DMS114 treated with DMSO at 0.1 percent for 48 hours (cell line): ENCODE results near the gene PDGFA.

Experiments
- DNase-seq: peaks from one replicate; lab custom pipeline; 2025; ENCODE audit not compliant: unreplicated experiment; lab: John Stamatoyannopoulos, UW

The PDGFA gene

GRCh38 chr7:475425-475728 lies 44.3 kb downstream of the PDGFA start:
- no peak for DNase-seq

- DNase-seq = no peak
Measured at GRCh38 chr7:474605-475424, 44.8 kb downstream of the PDGFA start.

GRCh38 chr7:473870-474604 lies 45.6 kb downstream of the PDGFA start:
- DNase-seq = no peak

GRCh38 chr7:473211-473734 lies 46.4 kb downstream of the PDGFA start:
- no peak for DNase-seq

GRCh38 chr7:472640-472957 lies 47.0 kb downstream of the PDGFA start:
- DNase-seq = no peak

GRCh38 chr7:471866-472639 lies 47.6 kb downstream of the PDGFA start:
- no peak for DNase-seq

- no peak for DNase-seq
Measured at GRCh38 chr7:471191-471865, 48.3 kb downstream of the PDGFA start.

- DNase-seq = no peak
Measured at GRCh38 chr7:469563-469961, 50.1 kb downstream of the PDGFA start.

GRCh38 chr7:468681-469562 lies 50.7 kb downstream of the PDGFA start:
- DNase-seq = no peak

- DNase-seq = no peak
Measured at GRCh38 chr7:467856-468545, 51.6 kb downstream of the PDGFA start.

GRCh38 chr7:467393-467828 lies 52.2 kb downstream of the PDGFA start:
- DNase-seq = no peak

- DNase-seq = no peak
Measured at GRCh38 chr7:466465-467191, 53.0 kb downstream of the PDGFA start.

- no peak for DNase-seq
Measured at GRCh38 chr7:465710-466400, 53.8 kb downstream of the PDGFA start.

GRCh38 chr7:464454-465401 lies 54.9 kb downstream of the PDGFA start:
- no peak for DNase-seq

GRCh38 chr7:463817-464453 lies 55.7 kb downstream of the PDGFA start:
- no peak for DNase-seq

- no peak for DNase-seq
Measured at GRCh38 chr7:463362-463781, 56.3 kb downstream of the PDGFA start.
